Measurements from ENCODE around the gene MFSD8. TPM values are rescaled to one million over a fixed set of nuclear protein-coding genes. Genes with fewer than 3 reads are reported as not detected.

Gene MFSD8
- total and polyA plus RNA-seq, 2 of the 8 experiments (the other 6 are each of a cell fraction or from before 2014, with no cell fraction given), result 9.2 to 15.8 TPM

GRCh38 chr4:128009428-128009827 lies 44.5 kb upstream of the MFSD8 start:
- no peak overlapping the region for H3K4me3 ChIP-seq (ENCODE audit: extremely low read depth in 1 of 4, insufficient read depth in 2 of 4, low read depth in 3 of 4, low read length in 4 of 4)
- no peak overlapping the region for H3K9ac ChIP-seq (replicated peaks in 1 of 4; ENCODE audit: extremely low read depth in 1 of 4, low read depth in 3 of 4, low read length in 3 of 4)
- no peaks in the 10 kb centered on the region for H3K27me3 ChIP-seq (replicated peaks in 1 of 4; ENCODE audit: control insufficient read depth in 3 of 4, extremely low read depth in 1 of 4, insufficient read depth in 3 of 4, low read length in 3 of 4)
- H3K79me2 ChIP-seq (ENCODE audit: control insufficient read depth in 1 of 2, insufficient read depth in 2 of 2, low read length in 2 of 2), result no peaks in the 10 kb centered on the region
- FAIRE-seq (no peak), DNase-seq (ENCODE audit: low read depth in 1 of 2, low spot score in 2 of 2) (no peak)
- no peak overlapping the region for H3K27ac ChIP-seq (ENCODE audit: low read depth, low read length)
- H2BK5ac ChIP-seq (ENCODE audit: low read depth, low read length), result no peak overlapping the region
- no peak overlapping the region for H3K14ac ChIP-seq (ENCODE audit: insufficient read length)
- H4K20me1 ChIP-seq (replicated peaks in 1 of 2; ENCODE audit: control insufficient read depth in 1 of 2, insufficient read depth in 2 of 2, low read length in 2 of 2), result no peaks in the 10 kb centered on the region
- no peak overlapping the region for H4K8ac ChIP-seq (ENCODE audit: extremely low read depth, insufficient read depth, low read length)
- no peak overlapping the region for H3K4me2 ChIP-seq (ENCODE audit: insufficient read depth in 1 of 2, low read depth in 2 of 2, low read length in 2 of 2)
- no peak overlapping the region for H2BK15ac ChIP-seq (ENCODE audit: low read length)
- peaks cover 0 to 2% (median 0%) of the 10 kb centered on the region in 4 experiments; a peak in 1 of 8 replicates for H3K36me3 ChIP-seq (ENCODE audit: control insufficient read depth in 2 of 4, insufficient read depth in 4 of 4, low read length in 3 of 4)
- H3K4me1 ChIP-seq (replicated peaks in 1 of 4; ENCODE audit: control insufficient read depth in 3 of 4, insufficient read depth in 4 of 4, low read length in 3 of 4), result no peaks in the 10 kb centered on the region
- H4K91ac ChIP-seq (replicated peaks; ENCODE audit: insufficient read length, low read length), result no peak overlapping the region
- no peak overlapping the region for H2BK12ac ChIP-seq (ENCODE audit: low read depth, low read length)
- ChIA-PET CTCF (ENCODE audit: partially characterized antibody) (no interaction called here), POLR2A (ENCODE audit: partially characterized antibody) (no interaction called here)
- no peak overlapping the region for H4K5ac ChIP-seq (ENCODE audit: insufficient read length, low read depth, low read length)
- no peaks in the 10 kb centered on the region for H3K23me2 ChIP-seq (ENCODE audit: low read depth, low read length)
- H3K18ac ChIP-seq (ENCODE audit: extremely low read depth, low read length), result no peak overlapping the region
- H2AFZ ChIP-seq (ENCODE audit: low read length), result no peak overlapping the region
- WGBS, 2 experiments (ENCODE audit: extremely low coverage in 1 of 2, insufficient coverage in 1 of 2, insufficient read length in 1 of 2, insufficient replicate concordance in 2 of 2, low coverage in 1 of 2, low lambda C conversion rate in 2 of 2, missing lambda C conversion rate in 1 of 2), result 84% methylated on average over 3 of the region's 3 CpGs; no CpG with 5 or more reads in 1 of the 2 experiments
- H2BK120ac ChIP-seq (replicated peaks; ENCODE audit: low read depth, low read length), result no peak overlapping the region
- H3K4ac ChIP-seq (replicated peaks; ENCODE audit: insufficient read length, low read depth, low read length), result no peak overlapping the region
- no peak overlapping the region for H2BK20ac ChIP-seq (ENCODE audit: low read length)
- no peak overlapping the region for H2AK5ac ChIP-seq (ENCODE audit: low read depth, low read length)
- H3K79me1 ChIP-seq (ENCODE audit: low read depth, low read length), result no peaks in the 10 kb centered on the region
- H3K23ac ChIP-seq (ENCODE audit: insufficient read length), result no peak overlapping the region
- TF ChIP-seq TEAD4 (IDR thresholded peaks at IDR 0.05; ENCODE audit: low read depth, low read length), result no peak
- no peak for TF ChIP-seq ZNF274 (IDR thresholded peaks at IDR 0.05; ENCODE audit: borderline replicate concordance, extremely low read depth, low read length)
- TF ChIP-seq MAFK (IDR thresholded peaks at IDR 0.05; ENCODE audit: low read depth, low read length), result no peak
- no peak overlapping the region for H3K56ac ChIP-seq (replicated peaks; ENCODE audit: insufficient read length, low read depth, low read length)
- no peaks in the 10 kb centered on the region for H3K9me3 ChIP-seq (ENCODE audit: insufficient read depth in 2 of 2, low read depth in 1 of 2, low read length in 1 of 2)

Measured in H1 (cell line).